AG20443 (cell line): ENCODE results near the gene CNNM1.

Experiments
- DNase-seq: peaks from one replicate; pipeline ENCODE4 v3.0.0; 2012; ENCODE audit warnings: low spot score, mixed read lengths

The CNNM1 gene

GRCh38 chr10:99374526-99374925 lies 45.4 kb downstream of the CNNM1 start:
- no peak for DNase-seq

- DNase-seq = no peak
These were observed 45.8 kb downstream of the CNNM1 start for GRCh38 chr10:99374972-99375371.

DNA sequence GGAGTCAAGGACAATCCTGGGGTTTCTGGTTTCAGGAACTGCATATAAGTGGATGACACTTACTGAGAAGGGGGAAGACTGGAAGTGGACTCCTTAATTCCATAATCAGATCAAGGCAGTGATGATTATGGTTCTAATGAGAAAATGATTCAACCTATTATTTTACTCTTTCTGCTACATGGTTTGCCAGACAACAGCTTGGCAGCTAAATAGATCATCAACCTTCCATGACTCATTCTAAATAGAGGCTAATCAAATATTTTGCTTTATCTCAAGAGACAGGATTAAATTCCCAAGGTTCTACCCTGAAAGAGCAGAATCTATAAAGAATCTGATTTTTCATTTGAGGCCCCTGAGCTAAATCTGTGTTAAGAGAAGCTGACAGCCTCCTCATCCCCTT lies 46.3 kb downstream of the CNNM1 start:
- DNase-seq = no peak

DNA sequence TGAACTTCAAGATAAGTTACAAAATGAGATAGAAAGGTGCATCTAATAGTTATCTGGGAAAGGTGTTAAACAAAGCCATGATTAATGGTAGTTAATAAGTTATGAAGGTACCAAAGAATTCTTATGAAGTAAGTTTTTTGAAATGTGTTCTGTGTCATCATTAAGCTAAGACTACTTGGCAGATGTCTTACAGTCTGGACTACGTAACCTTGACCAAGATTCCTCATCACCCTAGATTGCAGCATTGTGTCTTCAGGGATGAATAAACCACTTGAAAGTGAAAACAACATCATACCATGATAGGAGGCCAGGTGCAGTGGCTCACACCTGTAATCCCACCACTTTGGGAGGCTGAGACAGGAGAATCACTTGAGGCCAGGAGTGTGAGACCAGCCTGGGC lies 53.0 kb downstream of the CNNM1 start:
- no peak for DNase-seq

- DNase-seq = no peak
These were observed 57.9 kb downstream of the CNNM1 start for GRCh38 chr10:99387071-99387470.

- DNase-seq = no peak
These were observed 58.4 kb downstream of the CNNM1 start for GRCh38 chr10:99387541-99387940.

DNA sequence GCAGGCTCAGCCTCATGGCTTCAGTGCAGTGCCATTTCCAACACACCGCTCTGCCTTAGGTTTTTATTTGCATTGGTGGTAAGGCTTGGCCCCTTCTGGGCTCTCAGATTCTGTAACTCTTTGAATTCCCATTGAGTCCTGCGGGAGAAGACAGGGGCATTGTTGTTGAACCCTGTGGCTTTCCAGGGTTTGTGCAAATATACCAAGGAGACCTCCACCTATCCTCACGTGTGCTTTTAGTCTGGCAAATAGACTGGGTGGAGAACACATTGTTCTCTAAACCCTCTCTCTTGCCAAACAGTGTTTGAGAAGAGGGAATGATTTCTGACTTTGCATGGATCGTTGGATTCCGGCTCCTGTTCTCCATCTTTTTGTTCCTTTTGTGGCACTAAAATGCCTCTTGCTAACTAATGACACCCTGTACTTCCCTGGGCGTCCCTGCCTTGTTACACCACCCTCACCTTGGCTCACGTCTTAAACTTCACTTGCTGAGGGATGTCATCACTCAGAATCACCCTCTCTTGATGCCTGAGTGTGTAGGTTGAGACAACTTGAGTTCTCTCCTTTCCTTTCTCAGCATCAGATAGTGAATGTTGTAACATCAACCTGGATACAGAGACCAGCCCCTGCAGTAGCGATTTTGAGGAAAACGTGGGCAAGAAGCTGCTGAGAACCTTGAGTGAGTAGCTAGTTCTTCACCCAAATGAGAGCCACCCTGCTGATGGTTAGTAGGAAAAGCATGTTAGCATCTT lies 60.7 kb downstream of the CNNM1 start:
- DNase-seq = no peak

GRCh38 chr10:99391346-99391745 lies 62.2 kb downstream of the CNNM1 start:
- no peak for DNase-seq

DNA sequence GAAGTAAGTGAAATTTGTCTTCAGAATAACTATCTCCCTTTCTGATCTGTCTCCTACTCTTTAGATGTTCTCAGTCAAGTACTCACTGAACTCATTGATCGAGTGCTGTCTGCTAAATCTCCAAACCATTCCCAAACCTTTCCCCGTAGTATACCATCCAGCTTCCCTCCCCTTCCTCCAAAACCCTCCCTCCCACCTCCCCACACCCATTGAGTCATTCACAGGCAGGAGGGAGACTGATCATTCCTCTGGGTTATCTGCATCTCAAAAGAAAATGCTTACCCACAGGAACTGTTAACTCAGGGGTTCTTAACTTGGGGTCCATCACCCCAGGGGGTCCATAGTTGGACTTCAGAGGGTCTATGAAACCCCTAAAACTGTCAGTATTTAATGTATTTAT lies 63.9 kb downstream of the CNNM1 start:
- DNase-seq = no peak

DNA sequence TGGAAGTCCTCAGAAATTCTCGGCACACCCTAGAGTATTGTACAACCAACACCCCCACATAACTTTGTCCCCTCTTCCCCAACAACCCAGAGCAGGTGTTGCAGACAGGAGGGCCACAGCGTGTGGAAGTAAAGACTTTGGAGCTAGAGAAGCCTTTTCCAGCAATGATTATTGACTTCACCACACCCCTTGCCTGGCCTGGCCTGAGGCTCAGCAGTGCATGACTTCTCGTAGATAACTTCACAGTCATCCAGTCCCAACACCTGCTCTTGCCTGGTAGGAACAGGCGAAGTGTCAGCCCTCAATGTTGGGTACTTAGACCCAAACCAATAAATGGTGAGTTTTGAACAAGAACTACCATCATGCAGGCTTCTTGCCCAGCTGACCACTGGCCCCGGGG lies 64.5 kb downstream of the CNNM1 start:
- no peak for DNase-seq

- DNase-seq = no peak
These were observed 65.1 kb downstream of the CNNM1 start for GRCh38 chr10:99394256-99394655.

DNA sequence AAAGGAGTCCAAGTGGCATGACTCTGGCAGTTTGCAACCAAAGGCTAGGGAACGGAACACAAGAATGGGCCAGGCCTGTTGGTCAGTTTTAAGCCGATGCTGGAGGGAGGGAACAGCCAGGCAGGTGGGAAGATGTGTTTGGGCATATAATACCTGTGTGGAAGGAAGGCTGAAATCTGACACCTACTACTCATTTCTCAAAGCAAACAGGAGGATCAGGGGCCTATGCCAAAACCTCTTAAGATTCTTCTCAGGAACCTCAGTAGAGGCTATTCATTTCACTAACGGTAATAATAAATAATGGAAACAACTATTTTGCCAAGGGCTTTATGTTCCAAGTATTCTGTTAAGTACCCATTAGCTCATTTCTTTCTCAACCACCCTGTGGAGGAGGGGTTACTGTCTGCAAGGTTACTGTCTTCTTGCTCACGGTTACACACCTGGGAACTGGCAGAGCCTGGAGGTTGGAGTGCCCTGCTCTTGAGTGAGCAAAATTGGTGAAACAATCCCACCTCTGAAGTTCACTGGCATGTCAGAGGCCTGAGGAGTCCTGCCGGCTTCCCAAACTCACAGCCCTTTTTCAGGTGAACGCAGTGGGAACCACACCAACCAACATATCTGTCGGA lies 65.7 kb downstream of the CNNM1 start:
- no peak for DNase-seq

GRCh38 chr10:99395750-99396445 lies 66.7 kb downstream of the CNNM1 start:
- peak; percentile 85 for DNase-seq

GRCh38 chr10:99396471-99396870 lies 67.3 kb downstream of the CNNM1 start:
- DNase-seq = peak; percentile 25

DNA sequence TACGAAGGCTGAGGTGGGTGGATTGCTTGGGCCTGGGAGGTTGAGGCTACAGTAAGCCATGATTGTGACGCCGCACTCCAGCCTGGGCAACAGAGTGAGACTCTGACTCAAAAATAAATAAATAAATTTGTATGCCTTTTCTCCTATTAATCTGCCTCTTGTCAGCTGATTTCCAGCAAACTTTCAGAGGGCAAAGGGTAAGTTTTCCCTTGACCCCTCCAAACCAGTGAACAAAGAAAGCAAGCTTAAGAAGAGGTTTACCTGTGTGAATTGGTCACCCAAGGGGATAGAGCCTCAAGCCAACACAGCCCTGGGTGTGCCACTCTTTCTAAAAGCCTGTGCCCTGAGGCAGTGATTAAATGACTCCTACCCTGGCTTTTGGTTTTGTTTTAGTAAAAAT lies 70.5 kb downstream of the CNNM1 start:
- DNase-seq = no peak

DNA sequence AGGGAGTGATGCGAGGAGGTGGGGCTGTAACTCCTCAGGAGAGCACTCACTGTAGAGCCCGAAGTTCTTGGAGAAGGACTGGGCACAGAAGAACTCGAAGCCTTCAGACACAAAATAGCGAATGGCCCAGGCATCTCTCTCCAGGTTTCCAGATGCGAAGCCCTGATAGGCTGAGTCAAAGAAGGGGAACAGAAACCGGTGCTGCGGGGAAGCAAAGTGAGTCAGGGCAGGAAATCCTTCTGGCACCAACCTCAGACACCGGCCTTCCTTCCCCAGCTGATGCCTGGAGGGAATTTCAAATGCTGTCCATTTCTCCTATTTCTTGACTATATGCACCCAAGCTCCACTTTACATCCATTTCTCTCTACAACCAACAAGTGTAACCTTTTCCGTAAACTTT lies 74.5 kb downstream of the CNNM1 start:
- no peak for DNase-seq

DNA sequence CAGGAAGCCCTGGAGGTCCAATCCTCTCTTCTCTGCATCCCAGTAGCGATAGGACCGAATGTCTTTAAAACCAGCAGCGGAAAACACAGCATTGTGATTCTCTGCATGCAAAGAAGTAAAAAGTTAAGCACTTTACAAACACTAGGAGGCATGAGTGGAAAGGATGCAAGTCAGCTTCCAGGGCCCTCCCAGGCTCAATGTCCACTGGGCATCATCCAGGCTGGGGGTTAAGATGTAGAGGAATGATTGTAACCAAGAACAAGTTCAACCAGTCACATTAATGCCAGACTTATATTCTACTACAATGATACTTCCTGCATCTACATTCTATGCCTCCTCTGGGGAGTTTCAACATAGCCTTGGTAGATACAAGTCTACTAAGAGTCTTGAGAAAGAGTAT lies 77.0 kb downstream of the CNNM1 start:
- no peak for DNase-seq

DNA sequence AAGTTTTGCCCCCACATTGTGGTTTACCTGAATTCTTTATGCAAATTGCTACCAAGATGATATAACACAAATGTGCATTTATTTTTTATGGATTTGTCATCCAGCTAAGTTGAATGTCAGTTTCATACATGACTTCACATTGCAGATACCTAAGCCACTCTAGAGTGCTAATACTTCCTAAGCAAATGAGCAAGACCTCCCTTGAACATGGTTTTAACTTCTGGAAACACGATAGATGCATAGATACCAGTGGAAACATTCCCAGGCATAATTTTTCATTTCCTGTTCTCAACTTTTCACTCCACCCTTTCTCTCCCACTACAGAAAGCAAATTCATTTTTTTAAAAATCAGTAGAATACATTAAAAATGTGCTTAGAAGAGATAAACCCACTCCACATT lies 81.0 kb downstream of the CNNM1 start:
- DNase-seq = no peak

DNA sequence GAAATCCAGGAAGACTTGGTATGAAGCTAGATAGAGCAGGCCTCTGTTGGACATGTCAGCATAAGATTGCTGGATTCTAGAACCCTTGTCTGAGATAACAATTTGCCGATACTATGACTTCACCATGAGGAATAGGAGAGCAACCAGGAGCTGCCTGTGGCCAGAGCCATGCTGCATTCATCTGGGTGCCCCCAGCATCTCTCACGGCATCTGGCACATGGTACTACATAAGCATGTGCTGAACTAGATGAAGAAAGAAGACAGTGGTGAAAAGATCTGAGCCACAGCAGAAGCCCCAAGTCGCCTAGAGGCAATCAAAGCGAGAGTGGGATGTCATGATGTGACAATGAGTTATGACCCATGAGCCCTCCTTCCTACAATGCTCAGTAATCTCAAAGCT lies 81.7 kb downstream of the CNNM1 start:
- DNase-seq = no peak

DNA sequence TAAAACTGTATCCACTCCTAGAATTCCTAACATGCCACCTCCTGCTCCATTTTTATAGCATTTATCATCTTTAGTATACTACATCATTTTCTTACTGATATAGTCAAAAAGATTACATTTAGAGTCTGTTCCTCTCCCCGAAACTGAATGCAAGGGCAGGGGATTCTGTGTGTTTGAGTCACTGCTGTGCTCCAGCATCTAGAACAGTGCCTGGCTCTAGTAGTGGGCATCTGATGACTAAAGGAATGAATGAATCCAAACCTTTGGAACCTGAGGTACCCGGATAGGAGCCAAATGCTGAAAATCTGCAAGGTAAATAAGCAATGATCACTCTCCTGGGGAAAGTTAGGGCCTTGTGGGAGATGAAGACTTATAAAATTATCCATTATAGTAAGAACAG lies 82.4 kb downstream of the CNNM1 start:
- DNase-seq = no peak

GRCh38 chr10:99412099-99412498 lies 82.9 kb downstream of the CNNM1 start:
- no peak for DNase-seq

GRCh38 chr10:99418910-99419624 lies 89.9 kb downstream of the CNNM1 start:
- no peak for DNase-seq

DNA sequence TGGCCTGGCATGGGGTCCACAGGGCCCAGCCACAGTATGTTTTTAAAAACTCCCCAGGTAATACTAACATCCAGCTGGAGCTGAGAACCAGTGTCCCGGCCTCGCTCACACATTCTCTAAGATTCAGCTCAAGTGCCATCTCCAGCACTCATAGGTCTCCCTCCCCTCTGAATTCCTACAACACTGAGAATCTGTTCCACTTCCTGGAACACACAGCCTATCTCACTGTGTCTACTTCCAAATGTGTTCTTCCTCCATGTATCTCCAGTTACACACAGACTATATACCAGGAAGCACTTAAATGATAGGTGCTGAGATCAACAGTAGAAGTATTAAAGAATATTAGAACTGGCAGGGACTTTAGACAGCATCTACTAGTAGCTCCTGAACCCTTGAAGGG lies 90.5 kb downstream of the CNNM1 start:
- DNase-seq = no peak
